ENCODE results near the gene NSD1.

The NSD1 gene

GRCh38 chr5:177183766-177184360 lies 50.3 kb downstream of the NSD1 start:
- WGBS = 96% methylated on average over 2 of the region's 3 CpGs
- Histone ChIP-seq H3K4me1 (ENCODE audit: insufficient read depth, low read length) (no peaks in the 10 kb centered on the region), H3K9me3 (ENCODE audit: insufficient read depth, low read depth, low read length) (no peaks in the 10 kb centered on the region), H3K27me3 (ENCODE audit: insufficient read depth, low read length) (no peaks in the 10 kb centered on the region), H3K36me3 (ENCODE audit: insufficient read depth, low read length) (peaks cover 23% of the 10 kb centered on the region), H3K27ac (ENCODE audit: low read depth, low read length) (no peak overlapping the region), H3K4me3 (ENCODE audit: low read length) (no peak overlapping the region), H3K9ac (ENCODE audit: low read depth, low read length) (no peak overlapping the region)

GRCh38 chr5:177185993-177186392 lies 52.4 kb downstream of the NSD1 start:
- no peak overlapping the region for H3K27ac ChIP-seq (ENCODE audit: low read depth, low read length)
- H3K27me3 ChIP-seq (ENCODE audit: insufficient read depth, low read length) = no peaks in the 10 kb centered on the region
- peaks cover 19% of the 10 kb centered on the region for H3K36me3 ChIP-seq (ENCODE audit: insufficient read depth, low read length)
- 89% methylated on average over 1 of the region's 2 CpGs for WGBS
- H3K9ac ChIP-seq (ENCODE audit: low read depth, low read length) = no peak overlapping the region
- H3K4me1 ChIP-seq (ENCODE audit: insufficient read depth, low read length) = no peaks in the 10 kb centered on the region
- no peak overlapping the region for H3K4me3 ChIP-seq (ENCODE audit: low read length)
- H3K9me3 ChIP-seq (ENCODE audit: insufficient read depth, low read depth, low read length) = no peaks in the 10 kb centered on the region

GRCh38 chr5:177186645-177187044 lies 53.1 kb downstream of the NSD1 start:
- H3K9me3 ChIP-seq (ENCODE audit: insufficient read depth, low read depth, low read length) = no peaks in the 10 kb centered on the region
- peaks cover 21% of the 10 kb centered on the region for H3K36me3 ChIP-seq (ENCODE audit: insufficient read depth, low read length)
- WGBS = 94% methylated on average over 5 of the region's 6 CpGs
- H3K4me1 ChIP-seq (ENCODE audit: insufficient read depth, low read length) = no peaks in the 10 kb centered on the region
- H3K27me3 ChIP-seq (ENCODE audit: insufficient read depth, low read length) = no peaks in the 10 kb centered on the region
- H3K27ac ChIP-seq (ENCODE audit: low read depth, low read length) = no peak overlapping the region
- H3K4me3 ChIP-seq (ENCODE audit: low read length) = no peak overlapping the region
- H3K9ac ChIP-seq (ENCODE audit: low read depth, low read length) = no peak overlapping the region

- no peak overlapping the region for H3K9ac ChIP-seq (ENCODE audit: low read depth, low read length)
- H3K27ac ChIP-seq (ENCODE audit: low read depth, low read length) = no peak overlapping the region
- no peaks in the 10 kb centered on the region for H3K4me1 ChIP-seq (ENCODE audit: insufficient read depth, low read length)
- no peaks in the 10 kb centered on the region for H3K27me3 ChIP-seq (ENCODE audit: insufficient read depth, low read length)
- WGBS = 100% methylated on average over 1 of the region's 3 CpGs
- H3K36me3 ChIP-seq (ENCODE audit: insufficient read depth, low read length) = peaks cover 39% of the 10 kb centered on the region
- no peaks in the 10 kb centered on the region for H3K9me3 ChIP-seq (ENCODE audit: insufficient read depth, low read depth, low read length)
- no peak overlapping the region for H3K4me3 ChIP-seq (ENCODE audit: low read length)
Measured at GRCh38 chr5:177188775-177189174, 55.2 kb downstream of the NSD1 start.

GRCh38 chr5:177189416-177189815 lies 55.8 kb downstream of the NSD1 start:
- Histone ChIP-seq H3K36me3 (ENCODE audit: insufficient read depth, low read length) (peaks cover 46% of the 10 kb centered on the region), H3K4me3 (ENCODE audit: low read length) (no peak overlapping the region), H3K4me1 (ENCODE audit: insufficient read depth, low read length) (no peaks in the 10 kb centered on the region), H3K9me3 (ENCODE audit: insufficient read depth, low read depth, low read length) (no peaks in the 10 kb centered on the region), H3K9ac (ENCODE audit: low read depth, low read length) (no peak overlapping the region), H3K27me3 (ENCODE audit: insufficient read depth, low read length) (no peaks in the 10 kb centered on the region), H3K27ac (ENCODE audit: low read depth, low read length) (no peak overlapping the region)

GRCh38 chr5:177189965-177190364 lies 56.4 kb downstream of the NSD1 start:
- no peaks in the 10 kb centered on the region for H3K27me3 ChIP-seq (ENCODE audit: insufficient read depth, low read length)
- no peak overlapping the region for H3K4me3 ChIP-seq (ENCODE audit: low read length)
- 99% methylated on average over 4 of the region's 4 CpGs for WGBS
- H3K9ac ChIP-seq (ENCODE audit: low read depth, low read length) = no peak overlapping the region
- no peaks in the 10 kb centered on the region for H3K9me3 ChIP-seq (ENCODE audit: insufficient read depth, low read depth, low read length)
- no peaks in the 10 kb centered on the region for H3K4me1 ChIP-seq (ENCODE audit: insufficient read depth, low read length)
- peaks cover 51% of the 10 kb centered on the region for H3K36me3 ChIP-seq (ENCODE audit: insufficient read depth, low read length)
- H3K27ac ChIP-seq (ENCODE audit: low read depth, low read length) = no peak overlapping the region

GRCh38 chr5:177194268-177194667 lies 60.7 kb downstream of the NSD1 start:
- H3K4me3 ChIP-seq (ENCODE audit: low read length) = no peak overlapping the region
- H3K27ac ChIP-seq (ENCODE audit: low read depth, low read length) = no peak overlapping the region
- 97% methylated on average over 1 of the region's 3 CpGs for WGBS
- peaks cover 78% of the 10 kb centered on the region for H3K36me3 ChIP-seq (ENCODE audit: insufficient read depth, low read length)
- H3K4me1 ChIP-seq (ENCODE audit: insufficient read depth, low read length) = no peaks in the 10 kb centered on the region
- no peaks in the 10 kb centered on the region for H3K27me3 ChIP-seq (ENCODE audit: insufficient read depth, low read length)
- no peaks in the 10 kb centered on the region for H3K9me3 ChIP-seq (ENCODE audit: insufficient read depth, low read depth, low read length)
- no peak overlapping the region for H3K9ac ChIP-seq (ENCODE audit: low read depth, low read length)

- Histone ChIP-seq H3K9me3 (ENCODE audit: insufficient read depth, low read depth, low read length) (no peaks in the 10 kb centered on the region), H3K27ac (ENCODE audit: low read depth, low read length) (no peak overlapping the region), H3K36me3 (ENCODE audit: insufficient read depth, low read length) (peaks cover 88% of the 10 kb centered on the region), H3K27me3 (ENCODE audit: insufficient read depth, low read length) (no peaks in the 10 kb centered on the region), H3K9ac (ENCODE audit: low read depth, low read length) (no peak overlapping the region), H3K4me1 (ENCODE audit: insufficient read depth, low read length) (no peaks in the 10 kb centered on the region), H3K4me3 (ENCODE audit: low read length) (no peak overlapping the region)
- WGBS = 95% methylated on average over 9 of the region's 9 CpGs
Measured at GRCh38 chr5:177195307-177195952, 61.9 kb downstream of the NSD1 start.

GRCh38 chr5:177198738-177199137 lies 65.2 kb downstream of the NSD1 start:
- no peaks in the 10 kb centered on the region for H3K4me1 ChIP-seq (ENCODE audit: insufficient read depth, low read length)
- no peaks in the 10 kb centered on the region for H3K9me3 ChIP-seq (ENCODE audit: insufficient read depth, low read depth, low read length)
- H3K9ac ChIP-seq (ENCODE audit: low read depth, low read length) = no peak overlapping the region
- H3K27ac ChIP-seq (ENCODE audit: low read depth, low read length) = no peak overlapping the region
- WGBS = 100% methylated on average over 5 of the region's 5 CpGs
- peaks cover 95% of the 10 kb centered on the region for H3K36me3 ChIP-seq (ENCODE audit: insufficient read depth, low read length)
- H3K27me3 ChIP-seq (ENCODE audit: insufficient read depth, low read length) = no peaks in the 10 kb centered on the region
- no peak overlapping the region for H3K4me3 ChIP-seq (ENCODE audit: low read length)

- Histone ChIP-seq H3K4me1 (ENCODE audit: insufficient read depth, low read length) (no peaks in the 10 kb centered on the region), H3K9ac (ENCODE audit: low read depth, low read length) (no peak overlapping the region), H3K9me3 (ENCODE audit: insufficient read depth, low read depth, low read length) (no peaks in the 10 kb centered on the region), H3K27me3 (ENCODE audit: insufficient read depth, low read length) (no peaks in the 10 kb centered on the region), H3K36me3 (ENCODE audit: insufficient read depth, low read length) (peaks cover 93% of the 10 kb centered on the region), H3K27ac (ENCODE audit: low read depth, low read length) (no peak overlapping the region), H3K4me3 (ENCODE audit: low read length) (no peak overlapping the region)
- 95% methylated on average over 9 of the region's 9 CpGs for WGBS
Measured at GRCh38 chr5:177204281-177204680, 70.7 kb downstream of the NSD1 start.

- H3K27me3 ChIP-seq (ENCODE audit: insufficient read depth, low read length) = no peaks in the 10 kb centered on the region
- 94% methylated on average over 4 of the region's 4 CpGs for WGBS
- no peak overlapping the region for H3K4me3 ChIP-seq (ENCODE audit: low read length)
- H3K36me3 ChIP-seq (ENCODE audit: insufficient read depth, low read length) = peaks cover 94% of the 10 kb centered on the region
- no peak overlapping the region for H3K27ac ChIP-seq (ENCODE audit: low read depth, low read length)
- no peaks in the 10 kb centered on the region for H3K4me1 ChIP-seq (ENCODE audit: insufficient read depth, low read length)
- H3K9me3 ChIP-seq (ENCODE audit: insufficient read depth, low read depth, low read length) = no peaks in the 10 kb centered on the region
- no peak overlapping the region for H3K9ac ChIP-seq (ENCODE audit: low read depth, low read length)
Measured at GRCh38 chr5:177209610-177210009, 76.0 kb downstream of the NSD1 start.

GRCh38 chr5:177212242-177212641 lies 78.7 kb downstream of the NSD1 start:
- Histone ChIP-seq H3K9me3 (ENCODE audit: insufficient read depth, low read depth, low read length) (no peaks in the 10 kb centered on the region), H3K4me1 (ENCODE audit: insufficient read depth, low read length) (no peaks in the 10 kb centered on the region), H3K36me3 (ENCODE audit: insufficient read depth, low read length) (peaks cover 95% of the 10 kb centered on the region), H3K9ac (ENCODE audit: low read depth, low read length) (no peak overlapping the region), H3K27me3 (ENCODE audit: insufficient read depth, low read length) (no peaks in the 10 kb centered on the region), H3K4me3 (ENCODE audit: low read length) (no peak overlapping the region), H3K27ac (ENCODE audit: low read depth, low read length) (no peak overlapping the region)
- 96% methylated on average over 2 of the region's 3 CpGs for WGBS

Data from HUES64 (cell line).